ENCODE data around the gene SORCS3.

The SORCS3 gene

GRCh38 chr10:104867966-104868598 is 227.0 kb downstream of the SORCS3 start:
- no peak for DNase-seq

DNA sequence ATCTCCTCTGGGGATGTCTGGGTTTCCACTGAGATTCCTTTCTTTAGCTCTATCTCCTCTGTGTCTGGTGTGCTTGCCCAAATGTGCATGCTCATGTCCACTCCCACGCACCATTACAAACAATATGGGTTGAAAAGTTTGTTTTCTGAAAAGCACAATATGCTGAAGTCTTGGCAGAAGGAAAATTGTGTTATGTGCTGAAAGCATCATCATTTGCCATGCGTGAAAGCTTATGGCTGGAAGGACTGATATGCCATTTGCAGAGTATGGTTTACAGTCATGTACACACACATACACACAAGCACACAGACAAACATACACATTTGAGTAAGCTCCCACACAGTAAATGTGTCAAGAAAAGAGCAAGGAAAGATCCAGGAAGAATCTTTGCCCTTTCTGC is 231.6 kb downstream of the SORCS3 start:
- DNase-seq = no peak

GRCh38 chr10:104873161-104873560 is 232.1 kb downstream of the SORCS3 start:
- no peak for DNase-seq

- no peak for DNase-seq
Measured at GRCh38 chr10:104875561-104875960, 234.5 kb downstream of the SORCS3 start.

GRCh38 chr10:104880624-104881398 is 239.7 kb downstream of the SORCS3 start:
- no peak for DNase-seq

DNA sequence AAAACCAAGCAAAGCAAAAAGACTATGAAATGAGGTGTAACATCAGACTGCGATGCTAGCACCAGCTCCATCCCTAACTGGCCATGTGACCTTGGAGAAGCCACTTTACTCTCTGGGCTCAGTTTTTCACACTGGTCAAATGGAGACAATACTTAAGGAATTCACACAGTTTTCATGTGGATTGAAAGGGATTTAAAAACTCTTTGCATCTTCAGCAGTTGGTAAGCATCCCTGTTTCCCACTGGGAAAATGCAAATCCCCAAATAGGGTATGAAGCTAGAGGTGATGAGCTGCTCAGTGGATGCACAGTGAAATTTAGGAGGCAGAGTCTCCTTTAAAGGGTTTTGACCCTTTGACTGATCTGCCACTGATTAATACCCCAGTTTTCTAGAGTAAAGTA is 240.7 kb downstream of the SORCS3 start:
- no peak for DNase-seq

GRCh38 chr10:104892879-104893617 is 252.0 kb downstream of the SORCS3 start:
- DNase-seq = no peak

DNA sequence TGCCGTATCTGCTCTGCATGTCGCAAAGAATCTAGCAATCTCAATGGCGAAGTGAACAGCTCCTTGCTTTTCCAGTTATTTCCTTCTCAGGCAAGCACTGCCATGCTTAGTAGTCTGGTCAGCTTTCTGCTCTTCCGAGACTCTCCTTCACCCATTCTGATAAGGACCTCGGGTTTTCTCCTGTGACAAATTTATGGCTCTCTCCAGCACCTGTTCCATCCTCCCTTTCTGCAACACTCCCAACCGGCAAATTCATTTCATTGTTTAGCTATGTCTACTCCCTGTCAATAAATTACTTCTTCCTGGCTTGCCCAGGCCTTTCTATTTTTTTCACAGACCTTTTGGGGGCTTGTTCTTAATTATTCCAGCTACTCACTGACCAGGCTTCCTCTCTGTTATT is 252.6 kb downstream of the SORCS3 start:
- DNase-seq = no peak

DNA sequence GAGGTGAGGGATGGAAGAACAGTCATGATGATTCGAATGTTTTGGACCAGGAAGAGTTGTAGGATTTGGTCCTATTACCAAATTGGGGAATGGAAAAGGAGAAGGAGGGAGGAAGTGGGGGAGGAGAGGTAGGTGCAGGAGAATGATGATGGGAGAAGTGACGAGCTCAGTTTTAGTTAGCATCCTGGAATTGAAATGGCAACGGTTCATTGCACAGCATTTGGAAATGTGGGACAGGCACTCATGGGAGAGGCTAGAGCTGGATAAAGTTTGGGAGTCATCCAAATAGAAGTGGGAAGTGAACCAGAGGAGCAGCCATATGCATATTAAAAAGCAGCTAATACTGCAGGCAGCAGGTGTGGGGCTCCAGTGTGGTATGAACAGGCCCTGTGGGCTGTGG is 253.6 kb downstream of the SORCS3 start:
- DNase-seq = no peak

DNA sequence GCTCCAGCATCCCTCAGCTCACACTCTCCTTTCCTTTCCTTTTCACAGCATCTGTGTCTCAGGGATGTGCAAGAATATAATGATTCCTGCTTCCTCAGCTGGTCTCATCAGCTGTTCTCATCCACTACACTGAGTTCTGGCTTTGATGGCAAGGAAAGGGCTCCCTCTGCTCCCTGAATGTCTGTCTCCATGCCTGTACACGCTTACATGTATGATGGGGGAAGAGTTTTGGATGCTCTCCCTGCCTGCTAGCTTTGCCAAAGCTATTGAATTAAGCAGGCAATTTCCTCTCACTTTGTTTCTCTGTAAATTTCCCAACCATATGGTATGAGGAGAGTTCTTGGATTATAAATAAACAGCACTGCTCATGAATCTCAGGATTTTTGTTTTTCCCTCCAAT is 254.5 kb downstream of the SORCS3 start:
- no peak for DNase-seq

GRCh38 chr10:104895981-104896380 is 254.9 kb downstream of the SORCS3 start:
- no peak for DNase-seq

- DNase-seq = no peak
Measured at GRCh38 chr10:104897696-104898095, 256.6 kb downstream of the SORCS3 start.

- DNase-seq = no peak
Measured at GRCh38 chr10:104899779-104900178, 258.7 kb downstream of the SORCS3 start.

DNA sequence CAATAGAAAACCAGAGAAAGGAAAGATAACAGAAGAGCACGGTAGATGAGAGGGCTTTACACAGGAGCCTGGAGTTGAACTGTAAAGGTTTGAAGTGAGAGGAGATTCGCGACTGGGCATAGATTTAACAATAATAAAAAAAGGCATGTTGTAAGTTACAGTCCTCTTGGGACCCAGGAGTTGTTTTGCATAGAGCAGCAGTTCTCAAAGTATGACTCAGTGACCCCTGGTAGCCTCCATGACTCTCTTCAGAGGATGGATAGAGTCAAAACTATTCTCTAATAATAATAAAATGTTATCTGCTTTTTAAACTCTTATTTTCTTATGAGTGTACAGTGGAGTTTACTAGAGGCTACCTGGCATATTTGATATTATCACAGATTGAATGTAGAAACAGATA is 262.3 kb downstream of the SORCS3 start:
- DNase-seq = no peak

DNA sequence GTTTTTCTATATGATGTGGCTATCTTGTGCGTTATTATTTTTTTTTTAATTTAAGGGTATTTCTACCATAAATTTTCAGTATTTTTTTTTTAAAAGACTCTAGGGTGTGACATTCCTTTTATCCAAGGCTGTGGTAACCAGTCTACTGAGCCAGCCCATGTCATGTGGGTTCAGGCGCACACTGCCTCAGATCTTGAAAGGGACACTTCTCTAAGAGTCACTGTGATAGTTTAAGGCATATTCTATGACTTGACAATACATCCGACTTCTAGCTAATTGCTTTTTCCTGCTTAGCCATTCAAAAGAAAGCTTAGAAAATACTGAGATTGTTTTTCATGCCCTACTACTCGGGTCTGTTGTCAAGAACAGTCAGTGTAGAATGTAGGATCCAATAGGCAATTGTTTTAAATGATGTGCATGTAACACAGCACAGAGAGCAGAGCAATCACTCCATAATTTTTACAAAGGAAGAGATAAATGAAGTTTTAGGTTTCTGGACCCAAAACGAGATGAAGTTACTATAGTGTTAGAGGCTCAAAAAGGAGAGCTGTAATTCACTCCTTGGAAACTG is 263.7 kb downstream of the SORCS3 start:
- DNase-seq = no peak

DNA sequence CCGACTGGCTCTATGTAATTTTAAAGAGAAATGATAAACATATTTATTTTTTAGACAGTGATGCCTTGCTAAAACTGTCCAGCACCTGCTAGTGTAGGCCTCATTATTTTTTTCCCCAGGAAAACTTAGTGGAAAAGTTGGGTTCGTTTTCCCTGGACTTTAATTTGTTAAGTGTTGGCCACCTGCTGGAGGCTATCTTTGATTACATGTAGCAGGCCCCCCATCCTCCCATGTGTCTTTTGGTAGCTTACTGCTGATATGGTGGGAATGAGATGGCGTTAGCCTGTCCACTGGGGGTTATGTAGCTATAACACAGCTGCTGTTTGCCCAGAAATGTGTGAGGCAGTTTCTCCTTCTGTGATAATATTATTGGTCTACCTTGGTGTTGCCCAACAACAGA is 265.0 kb downstream of the SORCS3 start:
- DNase-seq = no peak

GRCh38 chr10:104907521-104907920 is 266.4 kb downstream of the SORCS3 start:
- DNase-seq = no peak

DNA sequence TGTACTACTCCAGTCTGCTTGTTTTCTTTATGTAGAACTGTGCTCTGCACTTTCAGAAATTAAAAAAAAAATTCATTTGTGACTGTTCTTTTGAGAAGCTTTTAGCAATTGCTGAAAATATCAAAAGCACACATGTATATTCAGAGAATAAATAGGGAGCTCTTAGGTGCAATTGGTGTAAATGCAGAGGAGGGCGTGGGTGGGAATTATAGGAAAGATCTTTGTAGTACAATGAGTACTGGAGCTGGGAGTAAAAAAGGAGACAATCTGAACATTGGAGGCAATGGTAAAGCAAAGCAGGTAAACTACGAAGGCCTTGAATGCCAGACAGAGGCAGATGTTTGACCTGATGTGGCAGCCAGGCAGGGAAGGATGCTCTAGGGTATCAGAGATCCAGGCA is 267.5 kb downstream of the SORCS3 start:
- no peak for DNase-seq

DNA sequence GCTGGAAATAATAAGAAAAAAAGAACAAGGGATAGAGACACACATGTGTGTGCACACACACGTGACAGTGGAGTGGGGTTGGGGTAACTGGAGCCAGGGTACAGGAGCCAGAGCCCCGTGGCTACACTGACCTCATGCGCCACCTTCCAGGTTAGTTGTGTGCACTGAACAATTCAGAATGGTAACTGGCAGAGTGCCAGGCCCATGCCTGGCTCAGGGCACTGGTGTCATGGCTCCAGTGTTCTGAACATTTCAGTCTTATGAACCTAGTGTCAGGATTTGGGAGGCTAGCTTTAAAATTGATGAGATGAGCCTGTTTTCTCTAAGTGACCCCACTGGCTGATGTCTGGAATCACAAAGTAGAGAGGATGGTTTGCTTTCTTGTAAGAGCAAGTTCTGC is 269.6 kb downstream of the SORCS3 start:
- no peak for DNase-seq

DNA sequence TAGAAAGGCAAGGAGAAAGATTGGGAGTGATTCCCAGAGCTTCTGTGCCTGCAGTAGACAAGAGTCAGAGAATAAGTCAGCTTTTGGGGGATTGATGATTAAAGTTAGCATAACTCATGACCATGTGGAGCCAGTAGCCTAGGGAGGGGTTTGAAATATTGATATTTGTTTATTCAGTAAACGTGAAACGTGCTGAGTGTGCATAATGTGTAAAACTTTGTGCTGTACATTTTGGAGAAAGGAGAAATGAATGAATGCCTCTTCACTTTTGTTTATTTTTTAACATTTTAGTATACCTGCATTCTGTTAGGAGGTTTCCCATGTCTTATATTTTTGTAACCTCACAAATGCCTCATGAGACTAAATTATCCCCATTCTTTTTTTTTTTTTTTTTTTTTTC is 272.3 kb downstream of the SORCS3 start:
- no peak for DNase-seq

GRCh38 chr10:104920476-104920875 is 279.4 kb downstream of the SORCS3 start:
- no peak for DNase-seq

- DNase-seq = no peak
Measured at GRCh38 chr10:104921763-104922162, 280.7 kb downstream of the SORCS3 start.

GRCh38 chr10:104922810-104923209 is 281.7 kb downstream of the SORCS3 start:
- DNase-seq = no peak

GRCh38 chr10:104923501-104923900 is 282.4 kb downstream of the SORCS3 start:
- DNase-seq = no peak

Measured in NCI-H187 treated with DMSO at 0.1 percent for 48 hours (cell line).